CD4-positive, alpha-beta T cell (primary cell): ENCODE data around the gene TMEM117. TPM values are rescaled to one million over a fixed set of nuclear protein-coding genes. Genes with fewer than 3 reads are reported as not detected.

Source experiments
- ATAC-seq: fragments of 200-7000 bp; cut with Tn5 transposase; one replicate; pipeline ENCODE4 v1.10.0; 2022; ENCODE audit warnings: mild to moderate bottlenecking; ENCODE audit not compliant: poor library complexity
- CTCF ChIA-PET: fragments of 350-600 bp; sonication (Branson Sonifier 250); formaldehyde crosslinking; loops from one replicate; lab custom pipeline; 2021; ENCODE audit warnings: antibody characterized with exemption, inconsistent platforms; lab: Charles Lee
- POLR2A ChIA-PET: fragments of 350-600 bp; sonication (Branson Sonifier 250); formaldehyde crosslinking; loops from one replicate; lab custom pipeline; 2021; ENCODE audit warnings: antibody characterized with exemption, inconsistent platforms; lab: Charles Lee
- DNase-seq, 14 experiments: peaks; one replicate each; pipeline ENCODE4 v3.0.0-alpha.2; 2013 to 2020; ENCODE audit warnings: mixed read lengths in 2 of 14
- H3K27ac ChIP-seq, 2 donors: one replicate each; pipeline versions ENCODE4 v1.5.1 to v1.7.0; 2013; ENCODE audit warnings: low read length in 2 of 2, low read depth in 1 of 2, mild to moderate bottlenecking in 1 of 2
- H3K27me3 ChIP-seq, 2 experiments: 1 replicate in 1 of 2; 2 replicates in 1 of 2; pipeline versions ENCODE4 v1.6.1 to v1.7.0; 2013; ENCODE audit warnings: low read length in 2 of 2, control low read depth in 1 of 2, mild to moderate bottlenecking in 1 of 2, moderate library complexity in 1 of 2; ENCODE audit not compliant: insufficient read depth in 2 of 2, control insufficient read depth in 1 of 2
- H3K36me3 ChIP-seq: one replicate; pipeline ENCODE4 v1.6.1; 2013; ENCODE audit warnings: low read length, control low read depth; ENCODE audit not compliant: insufficient read depth
- H3K4me1 ChIP-seq: one replicate; pipeline ENCODE4 v1.6.1; 2013; ENCODE audit warnings: low read length, control low read depth; ENCODE audit not compliant: insufficient read depth
- H3K4me3 ChIP-seq: one replicate; pipeline ENCODE4 v1.5.1; 2013; ENCODE audit warnings: mild to moderate bottlenecking, low read length, moderate library complexity
- H3K9me3 ChIP-seq, 2 experiments: 1 replicate in 1 of 2; 2 replicates in 1 of 2; pipeline versions ENCODE4 v1.6.1 to v1.7.0; 2013; ENCODE audit warnings: low read length in 2 of 2, mild to moderate bottlenecking in 2 of 2, control low read depth in 1 of 2, moderate library complexity in 1 of 2; ENCODE audit not compliant: control insufficient read depth in 1 of 2, insufficient read depth in 1 of 2
- H3K27ac Mint-ChIP-seq: one replicate; pipeline ENCODE4 v1.8.0; 2020; ENCODE audit warnings: mixed read lengths
- H3K27me3 Mint-ChIP-seq: one replicate; pipeline ENCODE4 v1.8.0; 2021; ENCODE audit warnings: mixed read lengths
- H3K36me3 Mint-ChIP-seq: one replicate; pipeline ENCODE4 v1.8.0; 2021; ENCODE audit warnings: low read depth, mixed read lengths
- H3K4me1 Mint-ChIP-seq: one replicate; pipeline ENCODE4 v1.8.0; 2021; ENCODE audit warnings: low read depth, mixed read lengths
- H3K4me3 Mint-ChIP-seq: one replicate; pipeline ENCODE4 v1.8.0; 2020; ENCODE audit warnings: mild to moderate bottlenecking, mixed read lengths
- H3K9me3 Mint-ChIP-seq: one replicate; pipeline ENCODE4 v1.8.0; 2020; ENCODE audit warnings: mixed read lengths
- CTCF ChIP-seq: fragments of 200-600 bp; IDR thresholded peaks from one replicate; pipeline ENCODE4 v1.8.0; 2022; ENCODE audit warnings: antibody characterized with exemption, mild to moderate bottlenecking
- intact Hi-C, 2 experiments: fragments of 100-400 bp; cut with DNase I in 1 of 2; cut with micrococcal nuclease in 1 of 2; formaldehyde crosslinking; loops; one replicate each; pipeline versions ENCODE4 v1.15.1 to v1.9.0; 2023 to 2025; cut with DNase I, micrococcal nuclease
- total RNA-seq, 174 experiments: library from RNA in 2 of 174; stranded (reverse) in 2 of 174; gene quantifications; one replicate each; pipeline ENCODE4 v1.2.3 and lab custom pipeline; 2021 to 2026

Gene TMEM117
- total RNA-seq, 2 experiments from 2014 or later: 3.4 to 4.4 TPM

- Mint-ChIP-seq H3K4me1 (no peaks in the 10 kb centered on the region), H3K27ac (no peak overlapping the region), H3K9me3 (peaks cover 2% of the 10 kb centered on the region), H3K4me3 (no peak overlapping the region), H3K27me3 (no peaks in the 10 kb centered on the region), H3K36me3 (no peaks in the 10 kb centered on the region)
- ATAC-seq (no peak), DNase-seq (no peak)
- Histone ChIP-seq H3K9me3 (no peaks in the 10 kb centered on the region), H3K36me3 (no peaks in the 10 kb centered on the region), H3K27me3 (no peaks in the 10 kb centered on the region), H3K27ac (no peak overlapping the region), H3K4me1 (no peaks in the 10 kb centered on the region), H3K4me3 (no peak overlapping the region)
- CTCF ChIA-PET: no interaction called here
- intact Hi-C loops: no loop called here
- POLR2A ChIA-PET: no interaction called here
- no peak for TF ChIP-seq CTCF
These were observed 521.6 kb downstream of the TMEM117 start for GRCh38 chr12:44357494-44357893.

- ChIA-PET CTCF (no interaction called here), POLR2A (no interaction called here)
- TF ChIP-seq CTCF: no peak
- Histone ChIP-seq H3K9me3 (no peaks in the 10 kb centered on the region), H3K27ac (no peak overlapping the region), H3K4me1 (no peaks in the 10 kb centered on the region), H3K36me3 (no peaks in the 10 kb centered on the region), H3K4me3 (no peak overlapping the region), H3K27me3 (no peaks in the 10 kb centered on the region)
- H3K27me3 Mint-ChIP-seq: no peaks in the 10 kb centered on the region
- no peak for DNase-seq
- H3K9me3 Mint-ChIP-seq: peaks cover 2% of the 10 kb centered on the region
- H3K36me3 Mint-ChIP-seq: no peaks in the 10 kb centered on the region
- no peak for ATAC-seq
- no peaks in the 10 kb centered on the region for H3K4me1 Mint-ChIP-seq
- H3K27ac Mint-ChIP-seq: no peak overlapping the region
- intact Hi-C loops: no loop called here
- H3K4me3 Mint-ChIP-seq: no peak overlapping the region
These were observed 522.8 kb downstream of the TMEM117 start for GRCh38 chr12:44358636-44359035.

- no peaks in the 10 kb centered on the region for H3K36me3 Mint-ChIP-seq
- intact Hi-C loops: no loop called here
- no peaks in the 10 kb centered on the region for H3K27me3 Mint-ChIP-seq
These were observed 527.1 kb downstream of the TMEM117 start for GRCh38 chr12:44362947-44363346.

More at GRCh38 chr12:44362947-44363346, 527.1 kb downstream of the TMEM117 start:
- Mint-ChIP-seq H3K4me3 (no peak overlapping the region), H3K27ac (no peak overlapping the region), H3K9me3 (no peaks in the 10 kb centered on the region), H3K4me1 (no peaks in the 10 kb centered on the region)
- ChIA-PET POLR2A (no interaction called here), CTCF (no interaction called here)
- Histone ChIP-seq H3K36me3 (no peaks in the 10 kb centered on the region), H3K27me3 (no peaks in the 10 kb centered on the region), H3K4me1 (no peaks in the 10 kb centered on the region), H3K9me3 (no peaks in the 10 kb centered on the region), H3K27ac (no peak overlapping the region), H3K4me3 (no peak overlapping the region)
- no peak for TF ChIP-seq CTCF
- DNase-seq (no peak), ATAC-seq (no peak)
